Measurements from ENCODE around the gene ANO9. TPM values are rescaled to one million over a fixed set of nuclear protein-coding genes. Genes with fewer than 3 reads are reported as not detected.

ANO9 gene
- total RNA-seq, 1 experiment from 2014 or later, result 9.4 TPM

- no peak for DNase-seq (ENCODE audit: unreplicated experiment)
- H3K27ac Mint-ChIP-seq (ENCODE audit: low read depth, unreplicated experiment), result no peak overlapping the region
- TF ChIP-seq CTCF (IDR thresholded peaks at IDR 0.05; ENCODE audit: unreplicated experiment), result no peak
- H3K4me3 Mint-ChIP-seq (ENCODE audit: unreplicated experiment), result no peak overlapping the region
- ChIA-PET POLR2A (interaction anchor here (0.7 kb wide), 1 partner anchor 394 kb away, joined by 3 read pairs; no protein-coding TSS in a partner anchor), CTCF (interaction anchor here (0.7 kb wide), 1 partner anchor 113 kb away, joined by 3 read pairs; no protein-coding TSS in a partner anchor)
- no peaks in the 10 kb centered on the region for H3K27me3 Mint-ChIP-seq (ENCODE audit: insufficient read depth, unreplicated experiment)
- intact Hi-C loops (cut with micrococcal nuclease), result no loop called here
- H3K9me3 Mint-ChIP-seq (ENCODE audit: unreplicated experiment), result no peaks in the 10 kb centered on the region
- no TSS peak for BruUV-seq (replicated peaks)
- H3K36me3 Mint-ChIP-seq (ENCODE audit: insufficient read depth, unreplicated experiment), result peaks cover 19% of the 10 kb centered on the region
- H3K4me1 Mint-ChIP-seq (ENCODE audit: insufficient read depth, unreplicated experiment), result no peaks in the 10 kb centered on the region
Measured at GRCh38 chr11:462107-462890, 20.5 kb upstream of the ANO9 start.

GRCh38 chr11:461626-462025, 19.8 kb upstream of the ANO9 start:
- ChIA-PET POLR2A (no interaction called here), CTCF (interaction anchor here (0.6 to 1.0 kb wide), 2 partner anchors 9 to 10 kb away, joined by 3 read pairs; no protein-coding TSS in a partner anchor)
- H3K4me3 Mint-ChIP-seq (ENCODE audit: unreplicated experiment), result no peak overlapping the region
- no TSS peak for BruUV-seq (replicated peaks)
- DNase-seq (ENCODE audit: unreplicated experiment), result no peak
- no peak for TF ChIP-seq CTCF (IDR thresholded peaks at IDR 0.05; ENCODE audit: unreplicated experiment)
- intact Hi-C loops (cut with micrococcal nuclease), result no loop called here
- H3K9me3 Mint-ChIP-seq (ENCODE audit: unreplicated experiment), result no peaks in the 10 kb centered on the region
- no peak overlapping the region for H3K27ac Mint-ChIP-seq (ENCODE audit: low read depth, unreplicated experiment)
- peaks cover 18% of the 10 kb centered on the region for H3K36me3 Mint-ChIP-seq (ENCODE audit: insufficient read depth, unreplicated experiment)
- no peaks in the 10 kb centered on the region for H3K27me3 Mint-ChIP-seq (ENCODE audit: insufficient read depth, unreplicated experiment)
- H3K4me1 Mint-ChIP-seq (ENCODE audit: insufficient read depth, unreplicated experiment), result no peaks in the 10 kb centered on the region

GRCh38 chr11:460331-461199, 18.8 kb upstream of the ANO9 start:
- no peak for TF ChIP-seq CTCF (IDR thresholded peaks at IDR 0.05; ENCODE audit: unreplicated experiment)
- intact Hi-C loops (cut with micrococcal nuclease), result no loop called here
- H3K27me3 Mint-ChIP-seq (ENCODE audit: insufficient read depth, unreplicated experiment), result no peaks in the 10 kb centered on the region
- no peak for DNase-seq (ENCODE audit: unreplicated experiment)
- H3K9me3 Mint-ChIP-seq (ENCODE audit: unreplicated experiment), result no peaks in the 10 kb centered on the region
- no peak overlapping the region for H3K27ac Mint-ChIP-seq (ENCODE audit: low read depth, unreplicated experiment)
- BruUV-seq (replicated peaks), result no TSS peak
- no peak overlapping the region for H3K4me3 Mint-ChIP-seq (ENCODE audit: unreplicated experiment)
- ChIA-PET CTCF (interaction anchor here (1.0 kb wide), 2 partner anchors 9 to 13 kb away, joined by 3 read pairs; no protein-coding TSS in a partner anchor), POLR2A (no interaction called here)
- H3K36me3 Mint-ChIP-seq (ENCODE audit: insufficient read depth, unreplicated experiment), result peaks cover 22% of the 10 kb centered on the region
- no peaks in the 10 kb centered on the region for H3K4me1 Mint-ChIP-seq (ENCODE audit: insufficient read depth, unreplicated experiment)

Data from MCF 10A (cell line).